GM21576 (cell line): ENCODE data around the gene EMC7.
"Not testable (repeated sequence)": the region's sequence is repeated elsewhere in the genome, so short reads cannot be mapped to it uniquely, and the experiment has no call there.

Source experiments
- ATAC-seq: cut with Tn5 transposase; IDR thresholded peaks from one replicate; pipeline ENCODE4 v1.9.1; 2021; ENCODE audit warnings: mild to moderate bottlenecking, moderate library complexity; ENCODE audit not compliant: unreplicated experiment

Gene EMC7

GRCh38 chr15:34101366-34102174 lies at the start of gene EMC7, which contains the start of gene PGBD4:
EMC7 (minus strand) TSS chr15:34101862; CDS start chr15:34101839, 23 bp downstream.
PGBD4 (plus strand) TSS chr15:34102083; CDS start chr15:34102532, 449 bp downstream.
- peak; percentile 97 for ATAC-seq

- ATAC-seq, result no peak
Measured at GRCh38 chr15:34147371-34148140, 45.9 kb upstream of the EMC7 start.

GRCh38 chr15:34133511-34133910 lies 31.8 kb upstream of the EMC7 start:
- ATAC-seq, result no peak

GRCh38 chr15:34132881-34133280 lies 31.2 kb upstream of the EMC7 start:
- ATAC-seq, result no peak

- ATAC-seq, result no peak
Measured at GRCh38 chr15:34128898-34129297, 27.2 kb upstream of the EMC7 start.

GRCh38 chr15:34126522-34126921 lies 24.9 kb upstream of the EMC7 start:
- no peak for ATAC-seq

GRCh38 chr15:34125945-34126344 lies 24.3 kb upstream of the EMC7 start:
- no peak for ATAC-seq

GRCh38 chr15:34124651-34125050 lies 23.0 kb upstream of the EMC7 start:
- ATAC-seq, result no peak

- no peak for ATAC-seq
Measured at GRCh38 chr15:34122771-34123183, 21.1 kb upstream of the EMC7 start.

GRCh38 chr15:34121786-34122185 lies 20.1 kb upstream of the EMC7 start:
- ATAC-seq, result not testable (repeated sequence)

GRCh38 chr15:34120420-34120819 lies 18.8 kb upstream of the EMC7 start:
- ATAC-seq, result not testable (repeated sequence)

GRCh38 chr15:34119291-34119690 lies 17.6 kb upstream of the EMC7 start:
- no peak for ATAC-seq

- ATAC-seq, result no peak
Measured at GRCh38 chr15:34116620-34117019, 15.0 kb upstream of the EMC7 start.

GRCh38 chr15:34114739-34115138 lies 13.1 kb upstream of the EMC7 start:
- ATAC-seq, result no peak

GRCh38 chr15:34114215-34114614 lies 12.6 kb upstream of the EMC7 start:
- ATAC-seq, result no peak

- no peak for ATAC-seq
Measured at GRCh38 chr15:34111488-34111887, 9.8 kb upstream of the EMC7 start.

GRCh38 chr15:34109797-34110663 lies 8.4 kb upstream of the EMC7 start:
- ATAC-seq, result no peak

GRCh38 chr15:34107315-34107714 lies 5.7 kb upstream of the EMC7 start:
- ATAC-seq, result no peak

GRCh38 chr15:34106423-34106822 lies 4.8 kb upstream of the EMC7 start:
- ATAC-seq, result no peak

- ATAC-seq, result no peak
Measured at GRCh38 chr15:34102175-34102925, 688 bp upstream of the EMC7 start.
